GM23338 (cell line): ENCODE data around the gene MLPH. TPM values are rescaled to one million over a fixed set of nuclear protein-coding genes. Genes with fewer than 3 reads are reported as not detected.

Experiments
- ATAC-seq: fragments of 200-7000 bp; cut with Tn5 transposase; 3 replicates; pipeline ENCODE4 v1.9.1; 2020
- DNase-seq: peaks from one replicate; pipeline ENCODE4 v3.0.0-alpha.2; 2015; ENCODE audit warnings: low spot score
- H2AFZ ChIP-seq: fragments of 200-600 bp; sonication (generic); 2 replicates; pipeline ENCODE4 v1.8.0; 2016; ENCODE audit warnings: antibody characterized with exemption, mild to moderate bottlenecking, moderate library complexity
- H3F3A ChIP-seq: fragments of 200-600 bp; sonication (generic); replicated peaks from 2 replicates; pipeline ENCODE4 v1.8.0; 2017; ENCODE audit warnings: antibody characterized with exemption, mixed run types, low read depth
- H3K27ac ChIP-seq: fragments of 200-600 bp; sonication (generic); 2 replicates; pipeline ENCODE4 v1.6.1; 2016; ENCODE audit warnings: low read depth
- H3K27me3 ChIP-seq: fragments of 200-600 bp; sonication (generic); 2 replicates; pipeline ENCODE4 v1.8.0; 2016; ENCODE audit warnings: mild to moderate bottlenecking, mixed run types, moderate library complexity; ENCODE audit not compliant: insufficient read depth
- H3K36me3 ChIP-seq: fragments of 200-600 bp; sonication (generic); 2 replicates; pipeline ENCODE4 v1.8.0; 2016; ENCODE audit warnings: mild to moderate bottlenecking; ENCODE audit not compliant: insufficient read depth
- H3K4me1 ChIP-seq: fragments of 200-600 bp; sonication (generic); 2 replicates; pipeline ENCODE4 v1.8.0; 2016; ENCODE audit warnings: mild to moderate bottlenecking, moderate library complexity; ENCODE audit not compliant: insufficient read depth
- H3K4me2 ChIP-seq: fragments of 200-600 bp; sonication (generic); 2 replicates; pipeline ENCODE4 v1.7.1; 2017; ENCODE audit warnings: mixed run types
- H3K4me3 ChIP-seq: fragments of 200-600 bp; sonication (generic); 2 replicates; pipeline ENCODE4 v1.6.1; 2016; ENCODE audit warnings: mixed run types
- H3K79me2 ChIP-seq: fragments of 200-600 bp; sonication (generic); replicated peaks from 2 replicates; pipeline ENCODE4 v1.8.0; 2017; ENCODE audit warnings: mild to moderate bottlenecking; ENCODE audit not compliant: insufficient read depth
- H3K9me2 ChIP-seq: fragments of 200-600 bp; sonication (generic); 2 replicates; pipeline ENCODE4 v1.8.0; 2017; ENCODE audit not compliant: insufficient read depth
- H4K20me1 ChIP-seq: fragments of 200-600 bp; sonication (generic); replicated peaks from 2 replicates; pipeline ENCODE4 v1.8.0; 2017; ENCODE audit warnings: mild to moderate bottlenecking; ENCODE audit not compliant: insufficient read depth
- H3K27ac Mint-ChIP-seq: 2 replicates; pipeline ENCODE4 v1.8.0; 2020; ENCODE audit warnings: inconsistent platforms, mild to moderate bottlenecking, moderate library complexity, mixed read lengths
- H3K27me3 Mint-ChIP-seq: 3 replicates; pipeline ENCODE4 v1.8.0; 2022; ENCODE audit warnings: low read depth, mild to moderate bottlenecking, moderate library complexity, mixed read lengths, inconsistent platforms; ENCODE audit not compliant: insufficient read depth, poor library complexity
- H3K36me3 Mint-ChIP-seq: 3 replicates; pipeline ENCODE4 v1.8.0; 2021; ENCODE audit warnings: low read depth, mild to moderate bottlenecking, inconsistent platforms, moderate library complexity, mixed read lengths
- H3K4me1 Mint-ChIP-seq: 3 replicates; pipeline ENCODE4 v1.8.0; 2020; ENCODE audit warnings: mild to moderate bottlenecking, inconsistent platforms, mixed read lengths
- H3K4me3 Mint-ChIP-seq: 3 replicates; pipeline ENCODE4 v1.8.0; 2021; ENCODE audit warnings: moderate library complexity, mild to moderate bottlenecking, inconsistent platforms, mixed read lengths
- H3K9me3 Mint-ChIP-seq: 3 replicates; pipeline ENCODE4 v1.8.0; 2020; ENCODE audit warnings: moderate library complexity, mild to moderate bottlenecking, inconsistent platforms, mixed read lengths
- CREB1 ChIP-seq: fragments of 250-450 bp; sonication (Bioruptor Pico); IDR thresholded peaks from 2 replicates; pipeline ENCODE4 v1.5.0; 2020; ENCODE audit warnings: low read depth, mild to moderate bottlenecking, moderate library complexity
- CTCF ChIP-seq, 2 experiments: fragments of 200-600 bp in 1 of 2; sonication (generic) in 1 of 2; conservative IDR thresholded peaks; 2 replicates each; pipeline versions ENCODE4 v1.5.1 to v1.6.1; 2016 to 2017; ENCODE audit warnings: antibody characterized with exemption in 2 of 2, low read depth in 2 of 2, mild to moderate bottlenecking in 2 of 2, moderate library complexity in 1 of 2
- ETS1 ChIP-seq: IDR thresholded peaks from 2 replicates; pipeline ENCODE4 v1.6.1; 2016; ENCODE audit warnings: antibody characterized with exemption
- EZH2phosphoT487 ChIP-seq: fragments of 200-600 bp; sonication (generic); IDR thresholded peaks from one replicate; pipeline ENCODE4 v1.8.1; 2018; ENCODE audit warnings: antibody characterized with exemption; ENCODE audit not compliant: unreplicated experiment
- REST ChIP-seq: IDR thresholded peaks from one replicate; pipeline ENCODE4 v1.6.1; 2018; ENCODE audit warnings: antibody characterized with exemption; ENCODE audit not compliant: unreplicated experiment
- STAT1 ChIP-seq: IDR thresholded peaks from one replicate; pipeline ENCODE4 v1.6.1; 2016; ENCODE audit warnings: antibody characterized with exemption; ENCODE audit not compliant: unreplicated experiment
- ZNF114 ChIP-seq: fragments of 250-450 bp; sonication (Bioruptor Pico); IDR thresholded peaks from 2 replicates; pipeline ENCODE4 v1.5.0; 2020; ENCODE audit warnings: mild to moderate bottlenecking, moderate library complexity
- ZNF331 ChIP-seq: fragments of 250-450 bp; sonication (Bioruptor Pico); IDR thresholded peaks from 2 replicates; pipeline ENCODE4 v1.5.0; 2020; ENCODE audit warnings: low read depth, mild to moderate bottlenecking, moderate library complexity
- polyA plus RNA-seq: library from polyadenylated mRNA; unstranded; fragments of >200 nt; fragmentation: Nextera tagmentation; extraction: Ambion mirVana; gene quantifications from 2 replicates; pipeline ENCODE4 v1.2.1, GENCODE V29; 2016
- total RNA-seq: library from RNA; depleted of rRNA; stranded (reverse); fragments of >200 nt; shearing (Covaris generic); gene quantifications from 2 replicates; pipeline ENCODE4 v1.2.3, GENCODE V29; 2014

MLPH gene
- total and polyA plus RNA-seq, 2 experiments from 2014 or later: 13.6 to 16.5 TPM

GRCh38 chr2:237480988-237481525, 6.0 kb upstream of the MLPH start (continued):
- TF ChIP-seq REST (no peak), ZNF331 (CRISPR knock-in tag) (no peak)

GRCh38 chr2:237482485-237482884, 4.6 kb upstream of the MLPH start:
- Histone ChIP-seq H3K9me2 (no peaks in the 10 kb centered on the region), H4K20me1 (no peaks in the 10 kb centered on the region), H3K4me1 (peaks cover 6% of the 10 kb centered on the region; the same call in 1 of the 2 replicates), H3K4me2 (no peak overlapping the region), H3K79me2 (no peaks in the 10 kb centered on the region), H3K36me3 (no peaks in the 10 kb centered on the region), H3K27ac (no peak overlapping the region), H3K27me3 (peaks cover 54% of the 10 kb centered on the region), H3K4me3 (no peak overlapping the region), H2AFZ (no peak overlapping the region), H3F3A (no peaks in the 10 kb centered on the region)
- peaks cover 14% of the 10 kb centered on the region for H3K4me1 Mint-ChIP-seq
- no peak overlapping the region for H3K27ac Mint-ChIP-seq
- no peaks in the 10 kb centered on the region for H3K36me3 Mint-ChIP-seq
- H3K27me3 Mint-ChIP-seq: peaks cover 31% of the 10 kb centered on the region
- no peak overlapping the region for H3K4me3 Mint-ChIP-seq
- no peak for DNase-seq
- no peaks in the 10 kb centered on the region; the same call in 2 of the 3 replicates for H3K9me3 Mint-ChIP-seq
- no peak for ATAC-seq
- TF ChIP-seq CTCF (conservative IDR thresholded peaks at IDR 0.05; ENCODE audit: low read depth in 2 of 2) (no peak), ZNF114 (CRISPR knock-in tag) (no peak), ZNF331 (CRISPR knock-in tag) (no peak), ETS1 (no peak), CREB1 (CRISPR knock-in tag) (no peak), EZH2phosphoT487 (no peak), STAT1 (no peak), REST (no peak)
